SKM-1 (cell line): ENCODE data around the gene DNAJC4.
A peak's percentile ranks its signal among the peaks of the same experiment; 100 is the strongest.

Experiments used
- DNase-seq: peaks from one replicate; lab custom pipeline; 2025; ENCODE audit not compliant: unreplicated experiment; lab: John Stamatoyannopoulos, UW

Gene DNAJC4

GRCh38 chr11:64258356-64258755 is 28.0 kb downstream of the DNAJC4 start:
- DNase-seq = no peak

- no peak for DNase-seq
Measured at GRCh38 chr11:64258946-64259532, 28.7 kb downstream of the DNAJC4 start.

GRCh38 chr11:64259533-64260067 is 29.3 kb downstream of the DNAJC4 start:
- DNase-seq = no peak

GRCh38 chr11:64260147-64260708 is 29.9 kb downstream of the DNAJC4 start:
- DNase-seq = no peak

- no peak for DNase-seq
Measured at GRCh38 chr11:64261556-64262080, 31.3 kb downstream of the DNAJC4 start.

- DNase-seq = no peak
Measured at GRCh38 chr11:64262271-64263002, 32.1 kb downstream of the DNAJC4 start.

GRCh38 chr11:64263021-64263946 is 32.9 kb downstream of the DNAJC4 start:
- DNase-seq = no peak

GRCh38 chr11:64263947-64264317 is 33.6 kb downstream of the DNAJC4 start:
- DNase-seq = no peak

GRCh38 chr11:64264371-64264852 is 34.1 kb downstream of the DNAJC4 start:
- DNase-seq = no peak

GRCh38 chr11:64265176-64266160 is 35.1 kb downstream of the DNAJC4 start:
- DNase-seq = no peak

GRCh38 chr11:64266339-64266738 is 36.0 kb downstream of the DNAJC4 start:
- DNase-seq = no peak

- DNase-seq = no peak
Measured at GRCh38 chr11:64267207-64267945, 37.0 kb downstream of the DNAJC4 start.

GRCh38 chr11:64268025-64268892 is 37.9 kb downstream of the DNAJC4 start:
- DNase-seq = no peak

- no peak for DNase-seq
Measured at GRCh38 chr11:64268893-64269539, 38.7 kb downstream of the DNAJC4 start.

GRCh38 chr11:64269540-64270220 is 39.3 kb downstream of the DNAJC4 start:
- peak; percentile 98 for DNase-seq

- DNase-seq = no peak
Measured at GRCh38 chr11:64275031-64275800, 44.9 kb downstream of the DNAJC4 start.
